Endothelial cell of umbilical vein (primary cell): ENCODE data around the gene DTWD2. TPM values are rescaled to one million over a fixed set of nuclear protein-coding genes. Genes with fewer than 3 reads are reported as not detected.

Source experiments
- BruUV-seq: library from RNA; stranded (reverse); fragments of 400-500 nt; replicated peaks from 2 replicates; lab custom pipeline; 2021; lab: Mats Ljungman, UMichigan
- CTCF ChIA-PET: fragments of 300-600, 350-600 bp; sonication (Branson Sonifier 250); formaldehyde crosslinking; loops from one replicate; lab custom pipeline; 2021; ENCODE audit warnings: antibody characterized with exemption, inconsistent platforms; lab: Charles Lee
- POLR2A ChIA-PET: fragments of 300-600, 350-600 bp; sonication (Branson Sonifier 250); formaldehyde crosslinking; loops from one replicate; lab custom pipeline; 2021; ENCODE audit warnings: antibody characterized with exemption, inconsistent platforms; lab: Charles Lee
- DNase-seq: peaks from one replicate; pipeline ENCODE4 v3.0.0-alpha.2; 2011; ENCODE audit warnings: low read depth, low spot score
- FAIRE-seq: peaks from 2 replicates; lab custom pipeline; 2011; peaks lifted over from hg19 to GRCh38; lab: Jason Lieb, UNC
- H2AFZ ChIP-seq: 2 replicates; pipeline ENCODE4 v1.6.0; 2012; ENCODE audit warnings: low read depth, low read length, control low read depth, inconsistent platforms
- H3K27ac ChIP-seq: 2 replicates; pipeline ENCODE4 v1.5.1; 2011; ENCODE audit warnings: low read depth, mild to moderate bottlenecking, control low read depth, low read length, moderate library complexity; ENCODE audit not compliant: insufficient read depth
- H3K27me3 ChIP-seq, 2 experiments: 2 replicates each; pipeline versions ENCODE4 v1.6.0 to v1.6.1; 2011; ENCODE audit warnings: low read length in 2 of 2, mixed read lengths in 1 of 2; ENCODE audit not compliant: control insufficient read depth in 2 of 2, insufficient read depth in 2 of 2
- H3K36me3 ChIP-seq, 2 experiments: 2 replicates in 1 of 2; 3 replicates in 1 of 2; pipeline ENCODE4 v1.5.1; 2011; ENCODE audit warnings: low read length in 2 of 2, mild to moderate bottlenecking in 1 of 2, moderate library complexity in 1 of 2; ENCODE audit not compliant: control insufficient read depth in 2 of 2, insufficient read depth in 2 of 2; ENCODE audit errors: extremely low read depth in 1 of 2
- H3K4me1 ChIP-seq: 3 replicates; pipeline ENCODE4 v1.5.1; 2011; ENCODE audit warnings: mild to moderate bottlenecking, low read length; ENCODE audit not compliant: control insufficient read depth, insufficient read depth; ENCODE audit errors: extremely low read depth
- H3K4me2 ChIP-seq: 2 replicates; pipeline ENCODE4 v1.6.1; 2011; ENCODE audit warnings: low read length, control low read depth, mixed read lengths; ENCODE audit not compliant: insufficient read depth
- H3K4me3 ChIP-seq, 3 experiments: fragments of 200-600 bp in 1 of 3; sonication (generic), shearing (Covaris generic) in 1 of 3; replicated peaks in 1 of 3; 2 replicates each; pipeline ENCODE4 v1.5.1; 2011 to 2016; ENCODE audit warnings: control low read depth in 3 of 3, low read length in 3 of 3, mild to moderate bottlenecking in 2 of 3, inconsistent platforms in 1 of 3, low read depth in 1 of 3, moderate library complexity in 1 of 3; ENCODE audit not compliant: insufficient read depth in 1 of 3
- H3K79me2 ChIP-seq: 2 replicates; pipeline ENCODE4 v1.6.0; 2012; ENCODE audit warnings: low read length, inconsistent platforms; ENCODE audit not compliant: control insufficient read depth, insufficient read depth
- H3K9ac ChIP-seq: replicated peaks from 2 replicates; pipeline ENCODE3; 2011; ENCODE audit warnings: low read length, control low read depth; ENCODE audit not compliant: insufficient read depth; ENCODE audit errors: extremely low read depth
- H3K9me1 ChIP-seq: replicated peaks from 3 replicates; pipeline ENCODE4 v1.6.0; 2011; ENCODE audit warnings: mild to moderate bottlenecking, low read length; ENCODE audit not compliant: control insufficient read depth, insufficient read depth; ENCODE audit errors: extremely low read depth
- H3K9me3 ChIP-seq: replicated peaks from 2 replicates; pipeline ENCODE4 v1.5.1; 2012; ENCODE audit warnings: low read length, inconsistent platforms; ENCODE audit not compliant: control insufficient read depth, insufficient read depth
- H4K20me1 ChIP-seq: replicated peaks from 2 replicates; pipeline ENCODE3; 2011; ENCODE audit warnings: mild to moderate bottlenecking, low read length; ENCODE audit not compliant: control insufficient read depth, insufficient read depth; ENCODE audit errors: extremely low read depth
- CTCF ChIP-seq, 2 donors: IDR thresholded peaks; 1 replicate in 1 of 2; 2 replicates in 1 of 2; pipeline ENCODE4 v1.5.1; 2011; ENCODE audit warnings: low read length in 2 of 2, mild to moderate bottlenecking in 2 of 2, moderate library complexity in 2 of 2, control low read depth in 1 of 2, inconsistent platforms in 1 of 2, low read depth in 1 of 2; ENCODE audit not compliant: insufficient read depth in 1 of 2; ENCODE audit errors: extremely low read depth in 1 of 2
- EZH2 ChIP-seq: IDR thresholded peaks from 2 replicates; pipeline ENCODE4 v1.6.1; 2012; ENCODE audit warnings: borderline replicate concordance, low read depth, mild to moderate bottlenecking, moderate library complexity, low read length, inconsistent platforms; ENCODE audit not compliant: severe bottlenecking
- FOS ChIP-seq: IDR thresholded peaks from 2 replicates; pipeline ENCODE4 v1.6.1; 2011; ENCODE audit warnings: mild to moderate bottlenecking, low read length, moderate library complexity, borderline replicate concordance; ENCODE audit not compliant: insufficient read depth
- GATA2 ChIP-seq: IDR thresholded peaks from 2 replicates; pipeline ENCODE4 v1.7.0; 2011; ENCODE audit warnings: low read depth, mild to moderate bottlenecking, moderate library complexity, mixed read lengths, low read length; ENCODE audit not compliant: insufficient read length, insufficient read depth
- JUN ChIP-seq: IDR thresholded peaks from 2 replicates; pipeline ENCODE4 v1.6.1; 2011; ENCODE audit warnings: borderline replicate concordance, low read depth; ENCODE audit not compliant: insufficient read length, insufficient read depth
- MYC ChIP-seq: IDR thresholded peaks from one replicate; pipeline ENCODE4 v1.6.1; 2011; ENCODE audit warnings: mild to moderate bottlenecking, low read depth, low read length
- POLR2A ChIP-seq: IDR thresholded peaks from 2 replicates; pipeline ENCODE4 v1.6.1; 2012; ENCODE audit warnings: low read depth, mild to moderate bottlenecking, control low read depth, low read length
- POLR2AphosphoS5 ChIP-seq: IDR thresholded peaks from 2 replicates; pipeline ENCODE4 v1.6.1; 2012; ENCODE audit warnings: low read depth, mild to moderate bottlenecking, control low read depth, low read length, moderate library complexity; ENCODE audit not compliant: insufficient read depth
- dilution Hi-C: fragments of 300-500 bp; cut with MboI; formaldehyde crosslinking; loops from one replicate; pipeline ENCODE4 v1.15.0; 2019; ENCODE audit warnings: low sequenced_read_pairs; ENCODE audit not compliant: extremely low pct_ligation_motif_present
- intact Hi-C: fragments of 100-400 bp; cut with micrococcal nuclease; formaldehyde crosslinking; loops from one replicate; pipeline ENCODE4 v1.10.0; 2022
- polyA plus RNA-seq, 4 experiments: library from polyadenylated mRNA; depleted of rRNA in 3 of 4; stranded (reverse) in 3 of 4; unstranded in 1 of 4; fragments of >200 nt; gene quantifications; 2 replicates each; pipeline versions ENCODE4 v1.2.1 to v1.2.3, GENCODE V29; 2011 to 2012; ENCODE audit warnings: missing spikeins in 1 of 4
- total RNA-seq: library from RNA; stranded (reverse); gene quantifications from 2 replicates; pipeline ENCODE4 v1.2.3, GENCODE V29; 2021
- TF ChIP-seq, protein P1 (sequence below): IDR thresholded peaks from 2 replicates; pipeline ENCODE4 v1.6.1; 2011; ENCODE audit not compliant: insufficient read depth, insufficient read length

The DTWD2 gene
- total and polyA plus RNA-seq, 2 donors (not counting 3 experiments of a cell fraction or from before 2014, with no cell fraction given) = 0.99 to 1.1 TPM

DNA sequence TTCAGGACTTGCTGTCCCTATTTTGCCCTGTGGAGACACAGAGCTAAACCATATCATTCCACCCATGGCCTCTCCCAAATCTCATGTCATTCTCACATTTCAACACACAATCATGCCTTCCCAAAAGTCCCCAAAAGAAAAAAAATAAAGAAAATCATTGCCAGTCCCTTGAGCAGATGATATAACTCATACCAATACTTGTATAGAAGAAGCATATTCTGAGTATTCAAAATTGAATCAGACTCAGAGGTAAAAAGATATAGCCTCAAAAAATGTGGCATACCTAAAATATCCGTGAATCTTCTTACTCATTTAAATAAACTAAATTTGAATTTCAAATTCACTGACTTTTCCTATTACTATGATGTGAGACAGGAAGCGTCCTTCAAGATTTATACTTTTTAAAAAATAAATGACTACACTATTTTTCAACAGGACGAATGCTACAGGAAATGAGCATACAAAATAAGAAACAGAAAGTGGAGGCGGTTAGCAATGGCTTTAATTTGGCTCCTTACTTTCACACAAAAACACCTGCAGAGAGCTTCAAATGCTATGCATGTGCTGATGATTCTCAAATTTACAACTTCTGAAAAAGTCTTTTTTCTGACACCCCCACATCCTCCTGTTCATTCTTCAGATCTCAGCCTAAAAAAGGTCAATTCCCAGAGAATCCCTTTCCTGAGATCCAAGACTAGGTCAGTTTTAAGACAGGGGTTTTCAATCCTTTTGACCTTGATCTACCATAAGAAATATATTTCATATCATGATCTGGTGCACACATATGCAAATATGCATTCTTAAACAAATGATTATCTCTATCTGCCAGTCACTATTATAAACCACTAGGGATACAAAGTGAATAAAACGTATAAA lies 42.9 kb upstream of the DTWD2 start:
- dilution Hi-C loops = no loop called here
- no peak for TF ChIP-seq MYC
- TF ChIP-seq, protein P1, sequence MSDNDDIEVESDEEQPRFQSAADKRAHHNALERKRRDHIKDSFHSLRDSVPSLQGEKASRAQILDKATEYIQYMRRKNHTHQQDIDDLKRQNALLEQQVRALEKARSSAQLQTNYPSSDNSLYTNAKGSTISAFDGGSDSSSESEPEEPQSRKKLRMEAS = no peak
- TF ChIP-seq FOS = no peak
- TF ChIP-seq POLR2A = no peak
- TF ChIP-seq JUN = no peak
- no peak for TF ChIP-seq POLR2AphosphoS5
- no peak for TF ChIP-seq EZH2
- TF ChIP-seq CTCF (IDR thresholded peaks at IDR 0.05; ENCODE audit: extremely low read depth in 1 of 2, insufficient read depth in 1 of 2, low read depth in 1 of 2, low read length in 2 of 2) = no peak
- no peak for TF ChIP-seq GATA2
- Histone ChIP-seq H3K4me2 (no peak overlapping the region), H3K79me2 (no peaks in the 10 kb centered on the region), H2AFZ (no peak overlapping the region), H3K9me1 (no peaks in the 10 kb centered on the region), H3K9me3 (no peaks in the 10 kb centered on the region), H3K27ac (no peak overlapping the region), H3K4me1 (no peaks in the 10 kb centered on the region), H3K36me3 (no peaks in the 10 kb centered on the region), H4K20me1 (no peaks in the 10 kb centered on the region), H3K4me3 (no peak overlapping the region), H3K9ac (no peak overlapping the region), H3K27me3 (no peaks in the 10 kb centered on the region)
- FAIRE-seq = no peak
- no TSS peak for BruUV-seq
- CTCF ChIA-PET = interaction anchor here (1.5 kb wide), 1 partner anchor 380 kb away, joined by 3 read pairs; no protein-coding TSS in a partner anchor
- intact Hi-C loops = no loop called here
- POLR2A ChIA-PET = no interaction called here
- no peak for DNase-seq
